Lower leg skin (tissue), 3 donors: ENCODE data around the gene ATAD3A.

ENCODE experiments used
- POLR2A ChIP-seq, 2 donors: fragments of 450-650 bp; IDR thresholded peaks; one replicate each; pipeline ENCODE4 v1.6.1; 2016 to 2017; ENCODE audit warnings: antibody characterized with exemption in 2 of 2, mild to moderate bottlenecking in 1 of 2, moderate library complexity in 1 of 2
- TF ChIP-seq, protein P1 (sequence below), 3 donors: fragments of 450-650 bp; IDR thresholded peaks; one replicate each; pipeline ENCODE4 v1.5.1; 2016; ENCODE audit warnings: antibody characterized with exemption in 3 of 3, mild to moderate bottlenecking in 3 of 3, moderate library complexity in 2 of 3

DNA sequence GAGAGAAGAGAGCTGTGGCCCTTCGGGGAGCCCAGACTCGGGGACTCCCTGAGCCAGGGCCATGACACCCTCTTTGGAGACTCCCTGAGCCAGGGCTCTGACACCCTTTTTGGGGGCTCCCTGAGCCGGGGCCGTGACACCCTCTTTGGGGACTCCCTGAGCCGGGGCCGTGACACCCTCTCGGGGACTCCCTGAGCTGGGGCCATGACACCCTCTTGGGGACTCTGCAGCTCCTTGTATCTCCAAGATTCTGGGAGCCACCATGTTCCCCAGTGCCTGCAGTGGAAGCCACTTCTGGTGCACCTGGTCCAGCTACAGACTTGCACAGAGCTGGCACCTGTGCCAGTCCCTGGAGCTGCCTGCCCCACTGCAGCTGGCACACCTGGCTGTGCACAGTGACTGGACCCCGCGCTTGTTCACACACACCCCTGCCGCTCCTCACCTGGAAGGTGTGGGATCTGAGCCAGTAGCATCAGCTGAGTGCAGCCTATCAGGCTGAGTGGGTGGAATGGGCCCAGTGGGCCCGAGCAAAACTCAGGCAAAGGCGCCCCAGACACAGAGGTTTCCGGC is 66.5 kb downstream of the ATAD3A start:
- TF ChIP-seq, protein P1, sequence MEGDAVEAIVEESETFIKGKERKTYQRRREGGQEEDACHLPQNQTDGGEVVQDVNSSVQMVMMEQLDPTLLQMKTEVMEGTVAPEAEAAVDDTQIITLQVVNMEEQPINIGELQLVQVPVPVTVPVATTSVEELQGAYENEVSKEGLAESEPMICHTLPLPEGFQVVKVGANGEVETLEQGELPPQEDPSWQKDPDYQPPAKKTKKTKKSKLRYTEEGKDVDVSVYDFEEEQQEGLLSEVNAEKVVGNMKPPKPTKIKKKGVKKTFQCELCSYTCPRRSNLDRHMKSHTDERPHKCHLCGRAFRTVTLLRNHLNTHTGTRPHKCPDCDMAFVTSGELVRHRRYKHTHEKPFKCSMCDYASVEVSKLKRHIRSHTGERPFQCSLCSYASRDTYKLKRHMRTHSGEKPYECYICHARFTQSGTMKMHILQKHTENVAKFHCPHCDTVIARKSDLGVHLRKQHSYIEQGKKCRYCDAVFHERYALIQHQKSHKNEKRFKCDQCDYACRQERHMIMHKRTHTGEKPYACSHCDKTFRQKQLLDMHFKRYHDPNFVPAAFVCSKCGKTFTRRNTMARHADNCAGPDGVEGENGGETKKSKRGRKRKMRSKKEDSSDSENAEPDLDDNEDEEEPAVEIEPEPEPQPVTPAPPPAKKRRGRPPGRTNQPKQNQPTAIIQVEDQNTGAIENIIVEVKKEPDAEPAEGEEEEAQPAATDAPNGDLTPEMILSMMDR (IDR thresholded peaks at IDR 0.05): no peak
- TF ChIP-seq POLR2A (IDR thresholded peaks at IDR 0.05): no peak
